ENCODE results near the gene SLC38A10. TPM values are rescaled to one million over a fixed set of nuclear protein-coding genes. Genes with fewer than 3 reads are reported as not detected.

Gene SLC38A10
- total and polyA plus RNA-seq, 10 of the 15 experiments (the other 5 are each of a cell fraction or from before 2014, with no cell fraction given), result 0.52 to 67.9 (median 22.1) TPM

DNA sequence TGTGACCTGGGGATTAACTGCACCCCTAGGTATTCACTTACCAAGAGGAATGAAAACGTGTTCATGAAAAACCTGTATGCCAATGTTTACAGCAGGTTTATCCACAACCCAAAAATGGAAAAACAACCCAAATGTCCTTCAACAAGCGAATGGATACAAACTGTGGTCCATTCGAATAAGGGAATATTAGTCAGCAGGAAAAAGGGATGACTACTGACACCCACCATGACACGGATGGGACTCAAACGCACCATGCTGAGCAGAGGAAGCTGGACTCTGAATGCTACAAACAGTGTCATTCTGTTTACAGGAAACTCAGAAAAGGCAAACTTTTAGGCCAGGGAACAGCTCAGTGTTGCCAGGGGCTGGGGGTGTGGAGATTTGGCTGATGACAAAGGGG lies 4.9 kb downstream of the SLC38A10 start (continued):
- TF ChIP-seq, protein P1, sequence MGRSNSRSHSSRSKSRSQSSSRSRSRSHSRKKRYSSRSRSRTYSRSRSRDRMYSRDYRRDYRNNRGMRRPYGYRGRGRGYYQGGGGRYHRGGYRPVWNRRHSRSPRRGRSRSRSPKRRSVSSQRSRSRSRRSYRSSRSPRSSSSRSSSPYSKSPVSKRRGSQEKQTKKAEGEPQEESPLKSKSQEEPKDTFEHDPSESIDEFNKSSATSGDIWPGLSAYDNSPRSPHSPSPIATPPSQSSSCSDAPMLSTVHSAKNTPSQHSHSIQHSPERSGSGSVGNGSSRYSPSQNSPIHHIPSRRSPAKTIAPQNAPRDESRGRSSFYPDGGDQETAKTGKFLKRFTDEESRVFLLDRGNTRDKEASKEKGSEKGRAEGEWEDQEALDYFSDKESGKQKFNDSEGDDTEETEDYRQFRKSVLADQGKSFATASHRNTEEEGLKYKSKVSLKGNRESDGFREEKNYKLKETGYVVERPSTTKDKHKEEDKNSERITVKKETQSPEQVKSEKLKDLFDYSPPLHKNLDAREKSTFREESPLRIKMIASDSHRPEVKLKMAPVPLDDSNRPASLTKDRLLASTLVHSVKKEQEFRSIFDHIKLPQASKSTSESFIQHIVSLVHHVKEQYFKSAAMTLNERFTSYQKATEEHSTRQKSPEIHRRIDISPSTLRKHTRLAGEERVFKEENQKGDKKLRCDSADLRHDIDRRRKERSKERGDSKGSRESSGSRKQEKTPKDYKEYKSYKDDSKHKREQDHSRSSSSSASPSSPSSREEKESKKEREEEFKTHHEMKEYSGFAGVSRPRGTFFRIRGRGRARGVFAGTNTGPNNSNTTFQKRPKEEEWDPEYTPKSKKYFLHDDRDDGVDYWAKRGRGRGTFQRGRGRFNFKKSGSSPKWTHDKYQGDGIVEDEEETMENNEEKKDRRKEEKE (IDR thresholded peaks at IDR 0.05), result no peak
- TF ChIP-seq ZNF622 (IDR thresholded peaks at IDR 0.05), result no peak
- TF ChIP-seq ZNF274 (IDR thresholded peaks at IDR 0.05; ENCODE audit: insufficient read depth, insufficient read length), result no peak
- no peak for TF ChIP-seq NFYA (IDR thresholded peaks at IDR 0.05; ENCODE audit: borderline replicate concordance, low read depth, low read length)
- no peak for TF ChIP-seq NFYB (IDR thresholded peaks at IDR 0.05; ENCODE audit: insufficient read depth, low read depth, low read length)
- TF ChIP-seq HCFC1 (IDR thresholded peaks at IDR 0.05; ENCODE audit: low read length), result no peak
- TF ChIP-seq POU2F2 (IDR thresholded peaks at IDR 0.05; ENCODE audit: borderline replicate concordance, low read depth, low read length), result no peak
- no peak for TF ChIP-seq STAT3 (IDR thresholded peaks at IDR 0.05; ENCODE audit: low read depth, low read length)

DNA sequence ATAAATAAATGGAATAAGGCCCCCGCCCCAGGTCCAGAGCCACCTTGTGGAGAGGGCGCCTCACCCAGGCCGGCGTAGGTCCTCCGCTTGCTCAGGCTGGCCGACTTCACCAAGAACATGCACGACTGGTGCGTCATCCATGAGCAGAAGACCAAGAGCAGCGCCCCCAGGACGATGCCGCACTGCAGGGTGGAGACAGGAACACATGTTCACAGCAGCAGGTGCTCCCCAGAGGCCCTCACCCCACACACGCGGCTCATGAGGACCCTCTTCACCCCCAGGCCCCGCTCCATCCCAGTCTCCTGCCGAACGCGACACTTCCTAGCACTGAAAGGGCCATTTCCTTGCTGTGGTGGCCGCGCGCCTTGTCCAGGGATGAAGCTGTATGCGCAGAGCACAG lies 5.5 kb downstream of the SLC38A10 start:
- ChIA-PET SMC1A (ENCODE audit: uncharacterized antibody, unreplicated experiment) (no interaction called here), CTCF (interaction anchor here (1.9 kb wide), 1 partner anchor 195 kb away, joined by 7 read pairs; no protein-coding TSS in a partner anchor), POLR2A (no interaction called here), RAD21 (ENCODE audit: unreplicated experiment) (no interaction called here)
- peaks cover 36% of the 10 kb centered on the region for H3K79me2 ChIP-seq (ENCODE audit: control insufficient read depth, insufficient read depth, low read length)
- H3K4me3 ChIP-seq, result no peak overlapping the region
- BruUV-seq (replicated peaks), result no TSS peak
- H2AFZ ChIP-seq (ENCODE audit: control insufficient read depth, low read depth, low read length), result no peak overlapping the region
- no peak overlapping the region for H3K27ac ChIP-seq (ENCODE audit: control insufficient read depth, insufficient read depth)
- no peaks in the 10 kb centered on the region for H3K9me3 ChIP-seq (replicated peaks; ENCODE audit: control insufficient read depth, insufficient read depth, low read length)
- intact Hi-C loops (cut with micrococcal nuclease; ENCODE audit: unreplicated experiment) (loop anchor here (10.0 kb wide), 1 partner anchor 105 kb away; the partner anchor contains the start of gene BAHCC1), in situ Hi-C loops (cut with MboI) (no loop called here)
- H3K27me3 ChIP-seq (replicated peaks in 1 of 2; ENCODE audit: control insufficient read depth in 2 of 2, insufficient read depth in 2 of 2, low read length in 1 of 2), result no peaks in the 10 kb centered on the region
- no peaks in the 10 kb centered on the region for H4K20me1 ChIP-seq (ENCODE audit: control insufficient read depth, insufficient read depth)
- DNase-seq (ENCODE audit: low read depth, low spot score) (no peak), FAIRE-seq (no peak), ATAC-seq (no peak)
- H3K4me1 ChIP-seq (ENCODE audit: control insufficient read depth, insufficient read depth, low read length), result peaks cover 9% of the 10 kb centered on the region
- WGBS (ENCODE audit: insufficient coverage, insufficient replicate concordance, low lambda C conversion rate, missing lambda C conversion rate), result 97% methylated on average over 21 of the region's 21 CpGs
- H3K9ac ChIP-seq (ENCODE audit: control insufficient read depth, insufficient read depth, low read length), result no peak overlapping the region
- H3K4me2 ChIP-seq (ENCODE audit: control insufficient read depth, insufficient read depth), result no peak overlapping the region
- H3K36me3 ChIP-seq (ENCODE audit: control insufficient read depth in 2 of 2, insufficient read depth in 2 of 2, low read length in 1 of 2), result peaks cover 0 to 4% of the 10 kb centered on the region in 2 experiments; a peak in 2 of 4 replicates
- no peak for TF ChIP-seq PML (IDR thresholded peaks at IDR 0.05; ENCODE audit: low read length)
- no peak for TF ChIP-seq CHD2 (IDR thresholded peaks at IDR 0.05; ENCODE audit: borderline replicate concordance, low read depth, low read length)
- no peak for TF ChIP-seq TAF1 (IDR thresholded peaks at IDR 0.05; ENCODE audit: borderline replicate concordance, low read depth, low read length)
- no peak for TF ChIP-seq NR2C2 (IDR thresholded peaks at IDR 0.05; ENCODE audit: borderline replicate concordance, control insufficient read depth, insufficient read length, low read depth)
- TF ChIP-seq MEF2B (IDR thresholded peaks at IDR 0.05; ENCODE audit: partially characterized antibody, poor library complexity, severe bottlenecking), result no peak
- no peak for TF ChIP-seq ZNF622 (IDR thresholded peaks at IDR 0.05)
- TF ChIP-seq CHD1 (IDR thresholded peaks at IDR 0.05; ENCODE audit: low read depth, low read length), result no peak
- no peak for TF ChIP-seq NFXL1 (IDR thresholded peaks at IDR 0.05; ENCODE audit: borderline replicate concordance)
- TF ChIP-seq, protein P2, sequence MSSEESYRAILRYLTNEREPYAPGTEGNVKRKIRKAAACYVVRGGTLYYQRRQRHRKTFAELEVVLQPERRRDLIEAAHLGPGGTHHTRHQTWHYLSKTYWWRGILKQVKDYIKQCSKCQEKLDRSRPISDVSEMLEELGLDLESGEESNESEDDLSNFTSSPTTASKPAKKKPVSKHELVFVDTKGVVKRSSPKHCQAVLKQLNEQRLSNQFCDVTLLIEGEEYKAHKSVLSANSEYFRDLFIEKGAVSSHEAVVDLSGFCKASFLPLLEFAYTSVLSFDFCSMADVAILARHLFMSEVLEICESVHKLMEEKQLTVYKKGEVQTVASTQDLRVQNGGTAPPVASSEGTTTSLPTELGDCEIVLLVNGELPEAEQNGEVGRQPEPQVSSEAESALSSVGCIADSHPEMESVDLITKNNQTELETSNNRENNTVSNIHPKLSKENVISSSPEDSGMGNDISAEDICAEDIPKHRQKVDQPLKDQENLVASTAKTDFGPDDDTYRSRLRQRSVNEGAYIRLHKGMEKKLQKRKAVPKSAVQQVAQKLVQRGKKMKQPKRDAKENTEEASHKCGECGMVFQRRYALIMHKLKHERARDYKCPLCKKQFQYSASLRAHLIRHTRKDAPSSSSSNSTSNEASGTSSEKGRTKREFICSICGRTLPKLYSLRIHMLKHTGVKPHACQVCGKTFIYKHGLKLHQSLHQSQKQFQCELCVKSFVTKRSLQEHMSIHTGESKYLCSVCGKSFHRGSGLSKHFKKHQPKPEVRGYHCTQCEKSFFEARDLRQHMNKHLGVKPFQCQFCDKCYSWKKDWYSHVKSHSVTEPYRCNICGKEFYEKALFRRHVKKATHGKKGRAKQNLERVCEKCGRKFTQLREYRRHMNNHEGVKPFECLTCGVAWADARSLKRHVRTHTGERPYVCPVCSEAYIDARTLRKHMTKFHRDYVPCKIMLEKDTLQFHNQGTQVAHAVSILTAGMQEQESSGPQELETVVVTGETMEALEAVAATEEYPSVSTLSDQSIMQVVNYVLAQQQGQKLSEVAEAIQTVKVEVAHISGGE (CRISPR knock-in tag; IDR thresholded peaks at IDR 0.05), result no peak
- TF ChIP-seq IKZF1 (conservative IDR thresholded peaks at IDR 0.05), result no peak
- TF ChIP-seq ATF7 (IDR thresholded peaks at IDR 0.05; ENCODE audit: low read depth), result no peak
- TF ChIP-seq HDGF (IDR thresholded peaks at IDR 0.05), result no peak
- TF ChIP-seq HCFC1 (IDR thresholded peaks at IDR 0.05; ENCODE audit: low read length), result no peak
- no peak for TF ChIP-seq RCOR1 (conservative IDR thresholded peaks at IDR 0.05; ENCODE audit: low read depth, low read length)
